VCaP (cell line): ENCODE measurements around the gene CRYGN.

Experiments used
- H3K27ac ChIP-seq: fragments of 450-650 bp; 2 replicates; pipeline ENCODE4 v1.5.1; 2017
- TF ChIP-seq, protein P1 (sequence below): fragments of 450-650 bp; conservative IDR thresholded peaks from 2 replicates; pipeline ENCODE4 v1.5.1; 2017; ENCODE audit warnings: mild to moderate bottlenecking, moderate library complexity

CRYGN gene

DNA sequence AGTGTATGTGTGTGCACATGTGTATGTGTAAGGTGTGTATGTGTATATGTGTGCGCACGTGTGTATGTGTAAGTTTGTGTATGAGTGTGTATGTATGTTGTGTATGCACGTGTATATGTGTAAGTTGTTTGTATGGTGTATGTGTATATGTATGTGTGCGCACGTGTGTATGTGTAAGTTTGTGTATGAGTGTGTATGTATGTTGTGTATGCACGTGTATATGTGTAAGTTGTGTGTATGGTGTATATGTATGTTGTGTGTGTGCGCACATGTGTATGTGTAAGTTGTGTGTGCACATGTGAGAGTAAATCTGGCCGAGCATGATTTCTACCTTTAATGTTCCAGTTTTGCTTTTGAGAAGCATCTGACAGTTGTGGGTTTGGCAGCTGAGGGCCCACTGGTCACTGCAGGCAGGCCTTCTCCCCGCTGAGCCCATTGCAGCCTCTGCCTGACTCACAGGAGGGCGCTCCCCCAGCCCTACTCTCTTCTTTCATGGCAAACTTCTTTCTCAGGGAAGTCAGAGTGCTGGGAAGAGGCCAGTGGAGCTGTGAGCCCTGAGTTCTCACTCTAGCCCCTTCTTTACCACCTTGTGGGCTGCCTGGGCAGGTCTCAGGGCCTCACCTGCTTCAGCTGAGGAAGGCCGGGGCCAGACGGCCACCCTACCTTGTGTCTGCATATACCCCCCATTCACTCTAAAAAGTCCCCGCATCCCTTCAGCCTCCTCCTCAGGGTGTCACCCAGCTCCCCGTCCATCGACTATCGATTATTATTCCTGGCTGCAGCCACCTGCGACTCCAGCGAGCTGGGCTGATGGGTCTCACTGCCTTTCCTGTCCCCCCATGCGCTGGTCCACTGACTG lies 41.3 kb downstream of the CRYGN start:
- TF ChIP-seq, protein P1, sequence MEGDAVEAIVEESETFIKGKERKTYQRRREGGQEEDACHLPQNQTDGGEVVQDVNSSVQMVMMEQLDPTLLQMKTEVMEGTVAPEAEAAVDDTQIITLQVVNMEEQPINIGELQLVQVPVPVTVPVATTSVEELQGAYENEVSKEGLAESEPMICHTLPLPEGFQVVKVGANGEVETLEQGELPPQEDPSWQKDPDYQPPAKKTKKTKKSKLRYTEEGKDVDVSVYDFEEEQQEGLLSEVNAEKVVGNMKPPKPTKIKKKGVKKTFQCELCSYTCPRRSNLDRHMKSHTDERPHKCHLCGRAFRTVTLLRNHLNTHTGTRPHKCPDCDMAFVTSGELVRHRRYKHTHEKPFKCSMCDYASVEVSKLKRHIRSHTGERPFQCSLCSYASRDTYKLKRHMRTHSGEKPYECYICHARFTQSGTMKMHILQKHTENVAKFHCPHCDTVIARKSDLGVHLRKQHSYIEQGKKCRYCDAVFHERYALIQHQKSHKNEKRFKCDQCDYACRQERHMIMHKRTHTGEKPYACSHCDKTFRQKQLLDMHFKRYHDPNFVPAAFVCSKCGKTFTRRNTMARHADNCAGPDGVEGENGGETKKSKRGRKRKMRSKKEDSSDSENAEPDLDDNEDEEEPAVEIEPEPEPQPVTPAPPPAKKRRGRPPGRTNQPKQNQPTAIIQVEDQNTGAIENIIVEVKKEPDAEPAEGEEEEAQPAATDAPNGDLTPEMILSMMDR = no peak
- H3K27ac ChIP-seq = no peak overlapping the region

DNA sequence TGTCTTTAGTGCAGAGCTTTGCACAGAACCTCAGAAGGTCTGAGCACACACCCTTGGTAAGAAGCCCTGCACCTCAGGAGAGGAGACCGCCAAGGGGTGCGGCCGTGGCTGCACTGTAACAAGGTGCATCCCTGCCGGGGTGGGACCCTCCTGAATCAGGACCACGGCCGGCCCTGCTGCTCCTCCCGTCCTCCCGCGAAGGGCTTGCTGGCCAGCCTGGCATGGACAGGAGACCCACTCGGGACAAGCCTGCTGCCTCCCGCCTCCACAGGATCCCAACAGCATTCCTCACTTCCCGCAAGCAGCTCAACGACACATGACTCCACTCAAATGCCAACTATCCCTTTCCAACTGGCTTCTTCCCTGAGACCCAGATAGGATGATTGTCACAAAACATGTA lies 42.9 kb downstream of the CRYGN start:
- TF ChIP-seq, protein P1 = no peak
- H3K27ac ChIP-seq = no peak overlapping the region

DNA sequence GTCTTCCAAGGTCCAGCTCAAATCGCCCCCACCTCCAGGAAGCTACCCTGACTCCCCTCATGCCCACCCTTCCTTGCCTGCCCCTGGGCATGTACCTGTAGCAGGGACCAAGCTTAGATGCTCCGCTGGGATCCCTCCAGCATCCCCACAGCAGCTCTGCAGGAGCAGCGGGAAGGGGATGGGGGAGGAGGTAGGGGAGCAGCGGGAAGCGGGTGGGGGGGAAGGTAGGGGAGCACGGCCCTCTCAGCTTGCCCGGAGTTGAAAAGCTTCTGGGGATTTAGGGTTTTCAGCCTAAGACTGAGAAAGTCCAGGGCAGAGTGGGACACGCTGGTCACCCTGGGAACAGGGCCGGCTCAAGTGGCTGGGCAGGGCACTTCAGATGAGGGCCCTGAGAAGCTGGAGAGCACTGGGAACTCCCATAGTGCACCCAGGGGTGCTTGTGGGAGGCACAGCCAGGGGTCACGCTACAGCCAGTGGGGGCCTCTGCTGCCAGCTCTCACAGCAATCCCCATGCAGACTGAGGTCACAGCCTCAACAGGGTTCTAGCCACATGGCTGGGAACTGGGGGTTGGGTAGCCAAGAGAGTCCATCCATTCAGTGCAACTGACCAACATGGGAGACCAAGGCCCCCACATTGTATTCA lies 43.5 kb downstream of the CRYGN start:
- TF ChIP-seq, protein P1 = no peak
- no peak overlapping the region for H3K27ac ChIP-seq

DNA sequence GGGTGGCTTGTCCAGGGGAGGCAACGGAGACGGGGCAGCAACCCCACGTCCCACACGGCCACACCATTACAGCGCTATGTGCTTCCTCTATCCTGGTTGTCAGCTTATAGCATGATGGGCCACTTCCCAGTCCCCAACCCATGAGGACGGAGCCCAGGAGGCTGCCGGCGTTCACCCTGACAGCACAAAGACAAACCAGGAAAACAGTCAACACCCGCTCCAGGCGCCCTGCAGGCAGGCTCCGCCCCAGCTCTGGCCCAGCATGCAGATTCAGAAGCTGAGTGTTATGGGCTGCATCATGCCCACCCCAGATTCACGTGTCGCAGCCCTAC lies 44.9 kb downstream of the CRYGN start:
- H3K27ac ChIP-seq = no peak overlapping the region
- TF ChIP-seq, protein P1 = no peak

DNA sequence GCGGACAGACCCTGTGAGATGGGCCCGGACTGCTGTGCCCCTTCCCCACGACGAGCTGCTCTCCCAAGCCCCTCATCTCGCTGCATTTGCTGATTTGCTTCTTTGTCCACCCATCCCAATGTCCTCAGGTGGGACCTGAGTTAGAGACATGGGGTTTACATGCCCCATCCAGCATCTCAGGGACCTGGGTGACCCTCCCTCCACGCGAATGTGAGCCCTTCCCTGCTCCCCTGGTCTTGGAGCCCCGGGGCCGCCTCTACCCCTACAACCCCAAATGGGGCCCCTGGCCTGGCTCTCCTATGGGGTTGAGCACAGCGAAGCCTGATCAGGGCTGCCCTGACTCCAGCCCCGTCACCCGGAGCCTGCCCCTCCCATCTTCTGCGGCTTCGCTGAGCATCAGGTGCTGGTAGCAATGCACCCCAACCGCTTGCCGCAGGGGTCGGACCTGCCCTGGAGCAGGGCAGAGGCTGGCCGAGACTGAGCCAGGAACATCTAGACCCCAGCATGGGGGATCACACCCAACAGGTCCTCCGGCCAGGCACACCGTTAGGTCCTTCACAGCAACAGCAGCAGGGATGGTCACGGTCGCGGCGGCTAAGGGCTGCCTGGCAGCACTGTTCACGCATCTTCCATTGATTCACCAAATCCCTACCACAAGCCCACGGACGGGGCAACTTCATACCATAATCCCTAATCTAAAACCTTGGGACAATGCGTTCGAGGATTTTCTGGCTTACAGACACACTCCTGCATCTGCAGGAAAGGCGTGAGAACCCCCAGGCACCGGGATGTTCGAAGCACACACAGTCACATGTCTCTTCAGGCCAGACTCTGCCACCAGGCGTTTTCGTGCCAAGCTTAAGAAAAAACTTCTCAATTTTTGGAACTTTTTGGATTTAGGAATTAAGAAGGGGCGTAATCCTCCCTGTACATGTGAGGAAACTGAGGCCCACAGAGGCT lies 45.6 kb downstream of the CRYGN start:
- no peak overlapping the region for H3K27ac ChIP-seq
- TF ChIP-seq, protein P1 = no peak

DNA sequence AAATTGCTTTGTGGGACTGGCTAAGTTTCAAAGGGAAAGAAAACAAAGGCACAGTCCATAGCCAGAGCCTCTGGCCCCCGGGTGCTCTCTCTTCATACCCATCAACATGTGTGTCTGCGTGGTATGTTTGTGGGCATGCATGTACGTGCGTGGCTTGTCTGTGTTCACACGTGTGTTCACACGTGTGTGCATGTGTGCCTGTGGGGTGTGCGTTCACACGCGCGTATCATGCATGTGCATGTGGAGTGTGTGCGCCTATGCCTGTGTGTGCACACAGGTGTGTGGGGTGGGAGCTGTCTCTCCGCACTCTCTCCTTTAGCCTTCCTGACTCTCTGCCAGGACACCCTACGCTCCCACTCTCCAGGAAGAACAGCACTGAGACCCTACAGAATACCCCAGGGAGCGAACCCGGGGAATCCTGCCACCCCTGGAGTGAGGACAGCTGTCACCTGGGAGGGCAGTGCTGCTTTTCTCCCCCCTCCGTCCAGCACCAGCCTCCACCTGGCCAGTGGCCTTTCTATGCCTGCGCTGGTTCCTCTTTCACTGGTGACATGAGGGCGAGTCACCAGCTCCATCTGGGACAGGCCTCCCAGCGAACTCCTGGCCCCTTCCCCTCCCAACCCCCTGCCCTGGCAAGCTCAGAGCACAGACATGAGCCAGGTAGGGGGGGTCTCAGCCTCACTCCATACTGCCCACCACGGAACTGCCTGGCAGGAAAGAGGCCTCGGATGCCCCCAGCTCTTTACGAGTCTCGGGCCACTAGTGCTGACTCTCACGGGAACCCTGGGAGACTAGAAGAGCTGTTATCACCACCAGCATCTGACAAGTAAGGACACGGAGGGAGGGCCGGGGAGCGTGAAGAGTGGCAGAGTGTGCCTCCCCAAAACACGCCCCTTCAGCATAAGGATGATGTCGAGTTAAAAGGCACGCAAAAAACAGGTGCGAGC lies 46.6 kb downstream of the CRYGN start:
- no peak overlapping the region for H3K27ac ChIP-seq
- TF ChIP-seq, protein P1 = no peak
